Smooth muscle cell (in vitro differentiated cells): ENCODE data around the gene PCYT1A. TPM values are rescaled to one million over a fixed set of nuclear protein-coding genes. Genes with fewer than 3 reads are reported as not detected.
A peak's percentile ranks its signal among the peaks of the same experiment; 100 is the strongest.

ENCODE experiments used
- DNase-seq: peaks from one replicate; lab custom pipeline; 2025; ENCODE audit not compliant: unreplicated experiment; lab: John Stamatoyannopoulos, UW
- H2AFZ ChIP-seq: fragments of 200-600 bp; sonication (generic); 2 replicates; pipeline ENCODE4 v1.6.0; 2016; ENCODE audit warnings: antibody characterized with exemption, low read depth, mild to moderate bottlenecking
- H3F3A ChIP-seq: fragments of 200-600 bp; sonication (generic); 2 replicates; pipeline ENCODE4 v1.6.0; 2017; ENCODE audit warnings: antibody characterized with exemption, low read depth
- H3K27ac ChIP-seq: fragments of 200-600 bp; sonication (generic); 2 replicates; pipeline ENCODE4 v1.5.1; 2016; ENCODE audit warnings: low read depth, mild to moderate bottlenecking
- H3K27me3 ChIP-seq: fragments of 200-600 bp; sonication (generic); 2 replicates; pipeline ENCODE4 v1.6.1; 2016; ENCODE audit warnings: low read depth, mild to moderate bottlenecking
- H3K36me3 ChIP-seq: fragments of 200-600 bp; sonication (generic); 2 replicates; pipeline ENCODE4 v1.5.1; 2016; ENCODE audit warnings: low read depth
- H3K4me1 ChIP-seq: fragments of 200-600 bp; sonication (generic); 2 replicates; pipeline ENCODE4 v1.5.1; 2016; ENCODE audit warnings: low read depth
- H3K4me2 ChIP-seq: fragments of 200-600 bp; sonication (generic); 2 replicates; pipeline ENCODE4 v1.6.0; 2016; ENCODE audit warnings: mild to moderate bottlenecking
- H3K4me3 ChIP-seq: fragments of 200-600 bp; sonication (generic); 2 replicates; pipeline ENCODE4 v1.5.1; 2016; ENCODE audit warnings: mild to moderate bottlenecking
- H3K79me2 ChIP-seq: fragments of 200-600 bp; sonication (generic); 2 replicates; pipeline ENCODE4 v1.6.0; 2016; ENCODE audit warnings: low read depth, mild to moderate bottlenecking
- H3K9ac ChIP-seq: fragments of 200-600 bp; sonication (generic); 2 replicates; pipeline ENCODE4 v1.6.0; 2016; ENCODE audit warnings: low read depth
- H3K9me3 ChIP-seq: fragments of 200-600 bp; sonication (generic); replicated peaks from 2 replicates; pipeline ENCODE4 v1.5.1; 2016; ENCODE audit warnings: low read depth
- H4K20me1 ChIP-seq: fragments of 200-600 bp; sonication (generic); 2 replicates; pipeline ENCODE4 v1.6.0; 2016; ENCODE audit warnings: low read depth
- WGBS: methylation state at CpG from one replicate; pipeline ENCODE4 v1.1.7; 2016; ENCODE audit warnings: low lambda C conversion rate; 5-methylcytosine and 5-hydroxymethylcytosine counted together
- polyA plus RNA-seq: library from polyadenylated mRNA; unstranded; fragments of >200 nt; fragmentation: Nextera tagmentation; extraction: Ambion mirVana; gene quantifications from 2 replicates; pipeline ENCODE4 v1.2.1, GENCODE V29; 2016
- total RNA-seq: library from RNA; depleted of rRNA; stranded (reverse); fragments of >200 nt; gene quantifications from 2 replicates; pipeline ENCODE4 v1.2.3, GENCODE V29; 2014
- TF ChIP-seq, protein P1 (sequence below): fragments of 200-600 bp; sonication (generic); IDR thresholded peaks from 2 replicates; pipeline ENCODE4 v1.5.1; 2017; ENCODE audit warnings: borderline replicate concordance, mild to moderate bottlenecking, antibody characterized with exemption; ENCODE audit not compliant: insufficient read depth, poor library complexity, severe bottlenecking

The PCYT1A gene
- total and polyA plus RNA-seq, 2 experiments from 2014 or later = 19.7 to 68.3 TPM

DNA sequence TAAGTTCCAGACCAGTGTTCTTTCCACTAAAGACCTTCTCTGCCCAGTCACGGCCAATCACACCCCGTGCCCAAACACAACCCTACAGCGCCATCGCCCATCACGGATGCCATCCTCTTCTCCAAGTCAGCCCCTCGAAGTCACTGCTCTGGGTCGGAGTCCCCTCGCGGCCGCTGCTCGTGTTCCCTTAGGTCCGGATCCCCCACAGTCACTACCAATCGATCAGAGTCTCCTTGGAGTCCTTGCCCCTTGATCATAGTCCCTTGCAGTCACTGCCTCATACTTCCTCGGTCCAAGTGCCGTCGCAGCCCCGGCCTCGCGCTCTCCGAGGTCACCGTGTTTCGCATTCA, 461 bp downstream of the PCYT1A start:
- Histone ChIP-seq H2AFZ (peak overlapping the region; percentile 76), H3K79me2 (peaks cover 53% of the 10 kb centered on the region), H3F3A (peaks cover 11% of the 10 kb centered on the region), H3K9ac (peak overlapping the region; percentile 84), H3K4me1 (peaks cover 9% of the 10 kb centered on the region), H3K36me3 (no peaks in the 10 kb centered on the region), H3K27me3 (no peaks in the 10 kb centered on the region), H4K20me1 (peaks cover 34% of the 10 kb centered on the region), H3K27ac (peak overlapping the region; percentile 87), H3K4me2 (peak overlapping the region; percentile 89), H3K9me3 (no peaks in the 10 kb centered on the region), H3K4me3 (peak overlapping the region; percentile 83)
- DNase-seq = no peak
- 2% methylated on average over 22 of the region's 22 CpGs for WGBS
- TF ChIP-seq, protein P1, sequence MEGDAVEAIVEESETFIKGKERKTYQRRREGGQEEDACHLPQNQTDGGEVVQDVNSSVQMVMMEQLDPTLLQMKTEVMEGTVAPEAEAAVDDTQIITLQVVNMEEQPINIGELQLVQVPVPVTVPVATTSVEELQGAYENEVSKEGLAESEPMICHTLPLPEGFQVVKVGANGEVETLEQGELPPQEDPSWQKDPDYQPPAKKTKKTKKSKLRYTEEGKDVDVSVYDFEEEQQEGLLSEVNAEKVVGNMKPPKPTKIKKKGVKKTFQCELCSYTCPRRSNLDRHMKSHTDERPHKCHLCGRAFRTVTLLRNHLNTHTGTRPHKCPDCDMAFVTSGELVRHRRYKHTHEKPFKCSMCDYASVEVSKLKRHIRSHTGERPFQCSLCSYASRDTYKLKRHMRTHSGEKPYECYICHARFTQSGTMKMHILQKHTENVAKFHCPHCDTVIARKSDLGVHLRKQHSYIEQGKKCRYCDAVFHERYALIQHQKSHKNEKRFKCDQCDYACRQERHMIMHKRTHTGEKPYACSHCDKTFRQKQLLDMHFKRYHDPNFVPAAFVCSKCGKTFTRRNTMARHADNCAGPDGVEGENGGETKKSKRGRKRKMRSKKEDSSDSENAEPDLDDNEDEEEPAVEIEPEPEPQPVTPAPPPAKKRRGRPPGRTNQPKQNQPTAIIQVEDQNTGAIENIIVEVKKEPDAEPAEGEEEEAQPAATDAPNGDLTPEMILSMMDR = no peak

DNA sequence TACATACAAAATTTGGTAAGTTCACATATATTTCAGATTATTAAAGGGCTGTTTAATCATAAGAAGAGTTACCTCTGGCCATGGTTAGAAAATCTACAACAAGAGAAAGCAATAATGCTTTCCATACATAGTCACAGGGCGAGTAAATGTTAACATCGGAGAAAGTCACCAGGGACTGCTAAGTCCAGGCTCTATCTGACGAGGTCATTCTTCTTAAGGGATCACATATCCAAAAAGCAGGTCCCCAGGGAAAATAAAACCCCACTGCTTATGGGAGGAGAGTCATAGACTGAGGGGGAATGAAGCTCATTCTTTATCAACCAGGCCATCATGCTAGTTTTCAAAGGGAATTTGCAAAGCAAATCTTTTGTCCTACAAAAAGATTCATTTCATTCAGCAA, 3.1 kb downstream of the PCYT1A start:
- peaks cover 49% of the 10 kb centered on the region for H4K20me1 ChIP-seq
- H3F3A ChIP-seq = peaks cover 7% of the 10 kb centered on the region
- TF ChIP-seq, protein P1 = no peak
- no peak overlapping the region for H3K9ac ChIP-seq
- peaks cover 13% of the 10 kb centered on the region for H3K4me1 ChIP-seq
- 38% methylated on average over 3 of the region's 3 CpGs for WGBS
- H3K27me3 ChIP-seq = no peaks in the 10 kb centered on the region
- no peak overlapping the region for H3K27ac ChIP-seq
- H3K4me2 ChIP-seq = peak overlapping the region; percentile 32
- no peak for DNase-seq
- no peaks in the 10 kb centered on the region for H3K36me3 ChIP-seq
- H3K4me3 ChIP-seq = no peak overlapping the region
- H3K79me2 ChIP-seq = peaks cover 77% of the 10 kb centered on the region
- H3K9me3 ChIP-seq = no peaks in the 10 kb centered on the region
- H2AFZ ChIP-seq = no peak overlapping the region

DNA sequence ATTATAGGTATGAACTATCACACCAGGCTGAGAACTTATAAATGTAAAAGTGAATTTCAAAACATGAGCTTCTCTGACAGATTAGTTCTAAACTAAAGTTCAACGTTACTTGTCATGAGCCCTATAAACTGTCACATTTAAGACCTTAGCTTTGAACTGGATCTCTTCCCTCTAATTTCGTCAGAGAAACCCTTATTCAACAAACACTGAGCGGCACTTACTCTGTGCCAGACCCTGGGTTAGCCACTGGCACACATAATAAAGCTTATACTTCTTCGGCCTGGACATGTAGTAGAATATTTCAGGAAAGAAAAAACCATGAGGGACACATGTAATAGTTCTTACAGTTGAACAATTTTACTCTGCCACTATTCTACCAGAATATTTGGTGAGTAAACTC, 5.6 kb downstream of the PCYT1A start:
- Histone ChIP-seq H2AFZ (no peak overlapping the region), H3K9ac (no peak overlapping the region), H3K79me2 (peaks cover 97% of the 10 kb centered on the region), H3K4me3 (no peak overlapping the region), H3K36me3 (no peaks in the 10 kb centered on the region), H3K4me1 (peaks cover 13% of the 10 kb centered on the region), H3K27me3 (no peaks in the 10 kb centered on the region), H4K20me1 (peaks cover 68% of the 10 kb centered on the region), H3K9me3 (no peaks in the 10 kb centered on the region), H3F3A (peaks cover 7% of the 10 kb centered on the region), H3K4me2 (no peak overlapping the region), H3K27ac (no peak overlapping the region)
- TF ChIP-seq, protein P1 = no peak
- no peak for DNase-seq
- WGBS = 84% methylated on average over 4 of the region's 4 CpGs

DNA sequence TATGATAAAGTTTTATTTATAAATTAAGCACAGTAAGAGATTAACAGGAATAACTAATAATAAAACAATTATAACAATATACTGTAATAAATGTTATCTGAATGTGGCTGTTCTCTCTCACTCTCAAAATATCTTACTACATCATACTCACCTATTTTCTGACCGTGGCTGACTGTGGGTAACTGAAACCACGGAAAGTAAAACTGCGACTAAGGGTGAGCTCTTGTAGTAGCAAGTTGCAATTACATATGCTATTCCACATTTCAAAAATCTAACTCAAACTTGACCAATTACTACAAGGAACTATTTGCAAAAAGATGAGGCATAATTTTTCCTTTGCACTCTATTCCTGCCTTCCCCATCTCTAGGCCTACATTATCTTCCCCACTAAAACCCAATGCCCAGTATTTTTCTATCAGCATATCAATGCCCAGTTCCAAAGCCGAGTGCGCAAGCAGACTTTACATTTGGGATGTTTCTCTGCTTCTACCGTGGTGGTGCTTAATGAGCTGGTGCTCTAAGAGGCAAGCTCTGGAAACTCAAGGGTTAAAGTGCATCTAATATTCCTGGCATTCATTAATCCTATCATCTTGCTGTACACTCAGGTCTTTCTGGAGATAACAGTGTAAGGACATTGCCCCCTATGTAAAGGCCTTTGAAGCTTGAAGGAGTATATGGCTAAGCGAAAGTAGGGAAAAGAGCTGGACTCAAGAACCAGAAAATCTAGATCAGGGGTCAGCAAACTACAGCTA, 6.7 kb downstream of the PCYT1A start:
- peak overlapping the region; percentile 30 for H3K27ac ChIP-seq
- H4K20me1 ChIP-seq = peaks cover 75% of the 10 kb centered on the region
- peaks cover 8% of the 10 kb centered on the region for H3K4me1 ChIP-seq
- no peak overlapping the region for H3K4me2 ChIP-seq
- H3K4me3 ChIP-seq = no peak overlapping the region
- H3K9me3 ChIP-seq = no peaks in the 10 kb centered on the region
- no peak overlapping the region for H2AFZ ChIP-seq
- peaks cover 7% of the 10 kb centered on the region for H3F3A ChIP-seq
- peaks cover 97% of the 10 kb centered on the region for H3K79me2 ChIP-seq
- no peaks in the 10 kb centered on the region for H3K36me3 ChIP-seq
- TF ChIP-seq, protein P1 = no peak
- DNase-seq = no peak
- no peak overlapping the region for H3K9ac ChIP-seq
- WGBS = 90% methylated on average over 7 of the region's 7 CpGs
- H3K27me3 ChIP-seq = no peaks in the 10 kb centered on the region
